Nephron (organoid): ENCODE results near the gene CCDC185.

Source experiments
- H3K27ac Mint-ChIP-seq, 3 experiments: 2 replicates each; pipeline ENCODE4 v1.8.0; 2020; ENCODE audit warnings: mixed read lengths in 3 of 3, mild to moderate bottlenecking in 2 of 3, moderate library complexity in 1 of 3
- H3K27me3 Mint-ChIP-seq: 2 replicates; pipeline ENCODE4 v1.8.0; 2021; ENCODE audit warnings: low read depth, mild to moderate bottlenecking, moderate library complexity, mixed read lengths
- H3K36me3 Mint-ChIP-seq: 2 replicates; pipeline ENCODE4 v1.8.0; 2020; ENCODE audit warnings: low read depth, mixed read lengths
- H3K4me1 Mint-ChIP-seq: 2 replicates; pipeline ENCODE4 v1.8.0; 2020; ENCODE audit warnings: mixed read lengths
- H3K4me3 Mint-ChIP-seq, 3 experiments: 2 replicates each; pipeline ENCODE4 v1.8.0; 2020; ENCODE audit warnings: mild to moderate bottlenecking in 3 of 3, mixed read lengths in 3 of 3, moderate library complexity in 2 of 3
- H3K9me3 Mint-ChIP-seq: 2 replicates; pipeline ENCODE4 v1.8.0; 2020; ENCODE audit warnings: mixed read lengths
- TF ChIP-seq, protein P1 (sequence below), 3 experiments: fragments of 200-600 bp; sonication (generic); IDR thresholded peaks; one replicate each; pipeline ENCODE4 v1.5.0; 2021; ENCODE audit warnings: antibody characterized with exemption in 3 of 3; ENCODE audit not compliant: unreplicated experiment in 3 of 3

The CCDC185 gene

DNA sequence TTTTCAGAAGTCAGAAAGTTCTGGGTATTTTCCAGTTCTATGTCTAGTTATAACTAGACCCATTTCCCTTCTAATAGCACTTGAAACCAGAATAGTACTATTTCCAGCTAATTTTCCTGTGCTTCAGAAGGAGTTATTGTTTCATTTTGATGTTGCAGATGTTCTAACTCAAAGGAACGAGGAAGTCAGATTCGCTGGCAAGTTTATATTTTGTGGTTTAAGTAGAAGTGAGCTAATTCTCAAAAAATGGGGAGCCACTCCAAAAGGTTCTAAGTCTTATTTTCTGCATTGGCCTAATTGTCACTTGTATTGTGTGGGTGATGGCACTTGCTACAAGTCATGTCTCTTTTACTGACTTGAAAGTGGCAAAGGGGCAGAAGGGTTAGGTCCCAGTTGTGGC, 18.1 kb downstream of the CCDC185 start:
- Mint-ChIP-seq H3K4me3 (no peak overlapping the region), H3K9me3 (peaks cover 5% of the 10 kb centered on the region), H3K27ac (no peak overlapping the region), H3K36me3 (no peaks in the 10 kb centered on the region), H3K27me3 (peaks cover 3% of the 10 kb centered on the region), H3K4me1 (no peaks in the 10 kb centered on the region)
- TF ChIP-seq, protein P1, sequence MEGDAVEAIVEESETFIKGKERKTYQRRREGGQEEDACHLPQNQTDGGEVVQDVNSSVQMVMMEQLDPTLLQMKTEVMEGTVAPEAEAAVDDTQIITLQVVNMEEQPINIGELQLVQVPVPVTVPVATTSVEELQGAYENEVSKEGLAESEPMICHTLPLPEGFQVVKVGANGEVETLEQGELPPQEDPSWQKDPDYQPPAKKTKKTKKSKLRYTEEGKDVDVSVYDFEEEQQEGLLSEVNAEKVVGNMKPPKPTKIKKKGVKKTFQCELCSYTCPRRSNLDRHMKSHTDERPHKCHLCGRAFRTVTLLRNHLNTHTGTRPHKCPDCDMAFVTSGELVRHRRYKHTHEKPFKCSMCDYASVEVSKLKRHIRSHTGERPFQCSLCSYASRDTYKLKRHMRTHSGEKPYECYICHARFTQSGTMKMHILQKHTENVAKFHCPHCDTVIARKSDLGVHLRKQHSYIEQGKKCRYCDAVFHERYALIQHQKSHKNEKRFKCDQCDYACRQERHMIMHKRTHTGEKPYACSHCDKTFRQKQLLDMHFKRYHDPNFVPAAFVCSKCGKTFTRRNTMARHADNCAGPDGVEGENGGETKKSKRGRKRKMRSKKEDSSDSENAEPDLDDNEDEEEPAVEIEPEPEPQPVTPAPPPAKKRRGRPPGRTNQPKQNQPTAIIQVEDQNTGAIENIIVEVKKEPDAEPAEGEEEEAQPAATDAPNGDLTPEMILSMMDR (IDR thresholded peaks at IDR 0.05; ENCODE audit: unreplicated experiment in 3 of 3), result no peak

DNA sequence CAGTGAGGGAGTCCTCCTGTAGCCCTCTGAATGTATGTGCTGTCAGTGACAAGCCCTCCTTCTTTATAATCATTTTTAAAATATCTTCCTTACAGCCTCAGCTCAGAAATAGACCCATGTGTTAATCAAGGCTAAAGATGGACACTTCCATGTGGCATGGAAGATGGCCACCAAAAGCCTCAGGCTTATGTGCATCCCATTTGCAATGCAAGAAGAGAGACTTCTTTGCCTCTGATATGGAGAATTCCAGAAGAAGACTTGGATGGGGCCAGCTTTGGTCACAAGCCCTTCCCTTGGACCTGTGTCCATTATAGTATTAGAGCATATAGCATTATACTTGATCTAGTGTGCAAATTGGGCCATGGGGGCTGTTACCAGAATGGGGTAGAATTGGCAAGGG, 18.5 kb downstream of the CCDC185 start:
- peaks cover 3% of the 10 kb centered on the region for H3K9me3 Mint-ChIP-seq

DNA sequence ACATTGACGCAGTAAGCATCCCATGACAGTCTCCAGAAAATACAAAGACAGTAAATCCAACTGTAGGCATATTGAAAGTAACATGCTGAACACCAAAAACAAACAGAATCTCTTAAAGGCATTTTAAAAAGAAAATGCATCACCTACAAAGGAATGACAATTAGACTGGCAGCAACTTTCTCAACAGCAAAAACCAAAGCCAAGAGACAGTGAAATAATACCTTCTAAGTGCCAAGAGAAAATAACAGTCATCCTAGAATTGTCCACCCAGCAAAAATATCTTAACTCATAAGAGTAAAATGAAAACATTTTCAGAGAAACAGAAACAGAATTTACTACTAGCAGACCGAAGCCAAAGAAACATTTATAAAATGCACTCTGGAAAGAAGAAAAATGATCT, 20.0 kb downstream of the CCDC185 start:
- TF ChIP-seq, protein P1 (IDR thresholded peaks at IDR 0.05; ENCODE audit: unreplicated experiment in 3 of 3), result no peak
- H3K4me3 Mint-ChIP-seq, result no peak overlapping the region
- peaks cover 3% of the 10 kb centered on the region for H3K27me3 Mint-ChIP-seq
- no peaks in the 10 kb centered on the region for H3K4me1 Mint-ChIP-seq
- no peaks in the 10 kb centered on the region for H3K36me3 Mint-ChIP-seq
- H3K9me3 Mint-ChIP-seq, result peaks cover 3% of the 10 kb centered on the region
- no peak overlapping the region for H3K27ac Mint-ChIP-seq

More for the DNA sequence above, 18.5 kb downstream of the CCDC185 start:
- Mint-ChIP-seq H3K4me1 (no peaks in the 10 kb centered on the region), H3K27ac (no peak overlapping the region), H3K4me3 (no peak overlapping the region), H3K36me3 (no peaks in the 10 kb centered on the region), H3K27me3 (peaks cover 3% of the 10 kb centered on the region)
- TF ChIP-seq, protein P1 (IDR thresholded peaks at IDR 0.05; ENCODE audit: unreplicated experiment in 3 of 3), result no peak

DNA sequence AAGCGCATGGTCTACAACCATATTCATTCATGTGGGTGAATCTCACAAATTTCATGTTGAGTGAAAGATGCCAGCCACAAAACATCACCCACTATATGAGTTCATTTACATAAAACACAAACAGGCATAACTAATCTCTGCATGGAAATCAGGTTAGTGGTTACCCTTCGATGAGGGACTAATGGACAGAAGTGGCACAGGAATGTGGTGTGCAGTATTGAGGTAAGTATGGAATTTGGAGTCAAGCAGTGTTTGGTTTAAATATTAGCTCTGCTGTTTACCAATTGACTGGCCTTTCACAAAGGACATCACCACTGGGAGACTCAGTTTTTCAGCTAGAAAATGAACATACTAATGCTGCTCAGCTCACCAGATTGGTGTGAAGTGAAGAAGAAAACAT, 24.2 kb downstream of the CCDC185 start:
- Mint-ChIP-seq H3K4me1 (no peaks in the 10 kb centered on the region), H3K36me3 (no peaks in the 10 kb centered on the region), H3K27ac (peak overlapping the region; percentile 67 to 92 (median 75)), H3K4me3 (no peak overlapping the region), H3K27me3 (peaks cover 6% of the 10 kb centered on the region), H3K9me3 (no peaks in the 10 kb centered on the region)
- TF ChIP-seq, protein P1 (IDR thresholded peaks at IDR 0.05; ENCODE audit: unreplicated experiment in 3 of 3), result no peak

DNA sequence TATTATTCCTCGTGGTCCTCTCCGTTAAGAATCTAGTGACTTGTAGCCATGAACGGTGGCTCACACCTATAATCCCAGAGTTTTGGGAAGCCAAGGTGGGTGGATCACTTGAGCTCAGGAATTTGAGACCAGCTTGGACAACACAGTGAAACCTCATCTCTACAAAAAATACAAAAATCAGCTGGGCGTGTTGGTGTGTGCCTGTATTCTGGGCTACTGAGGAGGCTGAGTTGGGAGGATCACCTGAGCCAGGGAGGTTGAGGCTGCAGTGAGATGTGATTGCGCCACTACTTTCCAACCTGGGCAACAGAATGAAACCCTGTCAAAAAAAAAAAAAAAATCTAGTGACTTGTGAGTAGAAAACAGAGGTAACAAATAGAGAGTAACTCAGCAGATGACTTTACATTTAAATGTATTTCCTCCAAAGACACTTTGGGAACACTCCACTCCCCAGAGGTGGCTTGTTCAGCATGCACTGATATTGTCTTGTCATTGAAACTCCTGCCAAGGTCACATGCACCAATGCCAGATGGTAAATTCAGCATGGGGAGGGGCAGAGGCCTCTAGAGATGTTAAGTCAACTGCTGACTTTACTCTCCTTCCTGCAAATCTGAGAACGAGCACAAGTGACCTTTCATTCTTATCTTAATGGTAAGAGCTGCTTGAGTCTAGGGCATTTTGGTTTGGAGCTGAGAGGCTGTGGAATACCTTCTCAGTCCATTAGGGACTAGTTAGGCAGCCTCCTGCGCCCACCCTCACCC, 24.9 kb downstream of the CCDC185 start:
- Mint-ChIP-seq H3K4me3 (no peak overlapping the region), H3K36me3 (no peaks in the 10 kb centered on the region), H3K27ac (peak overlapping the region; percentile 67 to 92 (median 75)), H3K9me3 (no peaks in the 10 kb centered on the region), H3K27me3 (peaks cover 8% of the 10 kb centered on the region), H3K4me1 (no peaks in the 10 kb centered on the region)
- TF ChIP-seq, protein P1 (IDR thresholded peaks at IDR 0.05; ENCODE audit: unreplicated experiment in 3 of 3), result no peak

DNA sequence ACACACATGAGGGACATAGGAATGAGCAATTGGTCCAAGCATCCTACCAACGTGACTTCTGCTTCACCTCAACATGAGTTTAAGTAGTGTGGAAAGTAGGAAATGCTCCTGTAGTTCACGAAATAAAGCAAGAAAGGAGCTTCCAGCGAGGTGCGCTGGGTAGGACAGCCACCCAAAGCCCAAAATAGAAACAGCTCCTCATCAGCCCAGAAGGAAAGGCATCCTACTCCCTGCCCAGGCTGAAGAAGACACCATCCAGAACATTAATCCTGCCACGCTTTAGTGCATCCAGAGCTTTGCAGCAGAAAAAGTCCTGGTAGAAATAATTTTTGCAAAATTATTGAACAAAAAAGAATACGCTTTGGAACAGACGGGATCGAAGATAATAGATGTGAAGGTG, 25.9 kb downstream of the CCDC185 start:
- TF ChIP-seq, protein P1 (IDR thresholded peaks at IDR 0.05; ENCODE audit: unreplicated experiment in 3 of 3), result no peak
- Mint-ChIP-seq H3K36me3 (no peaks in the 10 kb centered on the region), H3K4me3 (no peak overlapping the region), H3K9me3 (no peaks in the 10 kb centered on the region), H3K27me3 (peaks cover 10% of the 10 kb centered on the region), H3K4me1 (no peaks in the 10 kb centered on the region), H3K27ac (peak overlapping the region in 1 of 3 experiments; percentile 4)
